Kidney (tissue), 14 donors: Measurements from ENCODE around the gene CEMP1. TPM values are rescaled to one million over a fixed set of nuclear protein-coding genes. Genes with fewer than 3 reads are reported as not detected.

Source experiments
- DNase-seq, 5 donors: peaks; one replicate each; pipeline ENCODE4 v3.0.0-alpha.2; 2013 to 2020
- FAIRE-seq: peaks from 2 replicates; lab custom pipeline; 2012; peaks lifted over from hg19 to GRCh38; lab: Jason Lieb, UNC
- H3K27ac ChIP-seq, 2 donors: one replicate each; pipeline ENCODE4 v1.7.0; 2013; ENCODE audit warnings: low read depth in 2 of 2, low read length in 2 of 2, inconsistent platforms in 1 of 2
- H3K27me3 ChIP-seq: one replicate; pipeline ENCODE4 v1.7.1; 2013; ENCODE audit warnings: low read length, inconsistent platforms; ENCODE audit not compliant: control insufficient read depth, insufficient read depth
- H3K36me3 ChIP-seq, 3 donors: one replicate each; pipeline versions ENCODE4 v1.7.0 to v1.7.1; 2013; ENCODE audit warnings: low read length in 3 of 3, control low read depth in 1 of 3, inconsistent platforms in 1 of 3; ENCODE audit not compliant: insufficient read depth in 3 of 3, control insufficient read depth in 2 of 3
- H3K4me1 ChIP-seq, 3 donors: one replicate each; pipeline versions ENCODE4 v1.7.0 to v1.7.1; 2013; ENCODE audit warnings: low read length in 3 of 3, inconsistent platforms in 1 of 3, low read depth in 1 of 3; ENCODE audit not compliant: control insufficient read depth in 2 of 3, insufficient read depth in 2 of 3
- H3K4me3 ChIP-seq, 3 donors: one replicate each; pipeline versions ENCODE4 v1.7.0 to v1.8.1; 2013; ENCODE audit warnings: low read length in 3 of 3, control low read depth in 1 of 3, inconsistent platforms in 1 of 3
- H3K9ac ChIP-seq, 3 donors: one replicate each; pipeline versions ENCODE4 v1.7.0 to v1.7.1; 2013; ENCODE audit warnings: low read length in 3 of 3, control low read depth in 1 of 3, inconsistent platforms in 1 of 3
- H3K9me3 ChIP-seq, 3 donors: one replicate each; pipeline versions ENCODE4 v1.7.0 to v1.7.1; 2013; ENCODE audit warnings: low read length in 3 of 3, control low read depth in 1 of 3, inconsistent platforms in 1 of 3; ENCODE audit not compliant: control insufficient read depth in 2 of 3, insufficient read depth in 1 of 3
- intact Hi-C: fragments of 100-400 bp; cut with DNase I; formaldehyde crosslinking; loops from one replicate; pipeline ENCODE4 v1.11.1; 2022
- polyA plus RNA-seq: library from polyadenylated mRNA; stranded (reverse); fragments of 350-450 nt; fragmentation: Illumina TruSeq; extraction: RNeasy Lipid Tissue Mini Kit (QIAGEN cat#74804); gene quantifications from one replicate; pipeline ENCODE4 v1.2.3, GENCODE V29; 2014; ENCODE audit warnings: low read depth, low replicate concordance; ENCODE audit not compliant: insufficient read depth
- total RNA-seq: library from RNA; stranded (reverse); fragmentation: NEBNext Ultra II Directional; extraction: Animal tissue kit (Norgen Biotek cat#: 25700); gene quantifications from one replicate; pipeline ENCODE4 v1.2.1, GENCODE V29; 2021
- TF ChIP-seq, protein P1 (sequence below): IDR thresholded peaks from 3 replicates; pipeline ENCODE4 v1.5.1; 2012; ENCODE audit warnings: mild to moderate bottlenecking, moderate library complexity, borderline replicate concordance; ENCODE audit not compliant: insufficient read depth; ENCODE audit errors: extremely low read depth
- donor health status: control.
- donor health status: control.
- donor health status: control.
- donor health status: control.
- donor health status: control.
- donor health status: DM: yes; HTN: yes; CAD: no.
- donor health status: Normal renal cell carcinoma (clear cell type).

The CEMP1 gene
- total and polyA plus RNA-seq, 2 donors from 2014 or later: 0.54 TPM; not detected in 1

GRCh38 chr16:2484898-2485508, 46.2 kb downstream of the CEMP1 start:
- Histone ChIP-seq H3K4me3 (no peak overlapping the region), H3K27me3 (no peaks in the 10 kb centered on the region), H3K36me3 (peaks cover 0 to 3% (median 0%) of the 10 kb centered on the region in 3 donors), H3K27ac (peak overlapping the region in 1 of 2 donors; percentile 23), H3K9ac (no peak overlapping the region), H3K9me3 (no peaks in the 10 kb centered on the region), H3K4me1 (peaks cover 2 to 63% (median 16%) of the 10 kb centered on the region in 3 donors)
- TF ChIP-seq, protein P1, sequence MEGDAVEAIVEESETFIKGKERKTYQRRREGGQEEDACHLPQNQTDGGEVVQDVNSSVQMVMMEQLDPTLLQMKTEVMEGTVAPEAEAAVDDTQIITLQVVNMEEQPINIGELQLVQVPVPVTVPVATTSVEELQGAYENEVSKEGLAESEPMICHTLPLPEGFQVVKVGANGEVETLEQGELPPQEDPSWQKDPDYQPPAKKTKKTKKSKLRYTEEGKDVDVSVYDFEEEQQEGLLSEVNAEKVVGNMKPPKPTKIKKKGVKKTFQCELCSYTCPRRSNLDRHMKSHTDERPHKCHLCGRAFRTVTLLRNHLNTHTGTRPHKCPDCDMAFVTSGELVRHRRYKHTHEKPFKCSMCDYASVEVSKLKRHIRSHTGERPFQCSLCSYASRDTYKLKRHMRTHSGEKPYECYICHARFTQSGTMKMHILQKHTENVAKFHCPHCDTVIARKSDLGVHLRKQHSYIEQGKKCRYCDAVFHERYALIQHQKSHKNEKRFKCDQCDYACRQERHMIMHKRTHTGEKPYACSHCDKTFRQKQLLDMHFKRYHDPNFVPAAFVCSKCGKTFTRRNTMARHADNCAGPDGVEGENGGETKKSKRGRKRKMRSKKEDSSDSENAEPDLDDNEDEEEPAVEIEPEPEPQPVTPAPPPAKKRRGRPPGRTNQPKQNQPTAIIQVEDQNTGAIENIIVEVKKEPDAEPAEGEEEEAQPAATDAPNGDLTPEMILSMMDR: no peak
- DNase-seq (peak in 1 of 5 donors; percentile 45), FAIRE-seq (no peak)
- intact Hi-C loops: no loop called here

DNA sequence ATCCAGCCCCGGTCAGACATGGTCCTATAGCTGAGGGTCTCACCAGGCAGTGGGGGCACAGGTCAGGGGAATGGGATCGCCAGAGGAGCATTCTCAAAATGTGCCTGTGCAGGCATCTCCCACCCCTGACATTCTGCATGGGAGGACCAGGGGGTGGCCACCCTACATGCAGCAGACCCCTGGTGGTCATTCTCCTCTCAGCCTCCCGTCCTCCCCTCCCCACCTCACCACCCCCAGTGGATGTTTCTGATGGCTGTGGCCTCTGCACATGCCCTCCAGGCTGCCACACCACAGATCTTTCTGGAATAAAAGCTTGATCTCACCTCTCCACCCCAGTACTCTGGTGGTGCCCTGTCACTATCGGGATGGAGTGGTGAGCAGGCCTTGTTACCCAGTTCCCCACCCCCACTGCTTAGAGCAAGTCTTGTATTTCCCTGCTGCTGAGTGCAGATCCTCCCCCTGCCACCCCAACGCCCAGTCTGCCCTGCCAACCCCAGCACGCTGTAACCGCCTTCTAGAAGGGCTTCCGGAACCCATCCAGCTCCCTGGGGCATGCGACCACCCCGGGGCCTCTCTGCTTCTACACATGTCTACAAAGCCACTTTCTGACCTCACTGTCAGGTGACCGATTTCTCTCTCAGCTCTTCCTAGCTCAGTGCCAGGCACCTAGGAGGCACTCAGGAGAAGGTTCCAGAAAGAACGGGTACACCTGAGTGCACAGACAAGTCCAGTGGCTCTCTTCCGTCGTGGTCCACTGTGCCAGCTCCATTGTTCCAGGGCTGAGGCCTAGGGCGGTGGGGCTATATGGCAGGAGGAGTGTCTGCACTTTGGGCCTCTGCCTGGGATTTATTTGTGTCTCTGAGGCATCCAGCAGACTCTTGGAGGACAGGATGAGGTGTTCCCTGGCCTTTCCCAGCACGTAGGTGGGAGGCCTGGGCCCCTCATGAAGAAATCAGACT, 47.0 kb downstream of the CEMP1 start:
- peak overlapping the region in 1 of 3 donors; percentile 31 for H3K9ac ChIP-seq
- intact Hi-C loops: no loop called here
- no peak overlapping the region for H3K4me3 ChIP-seq
- no peak for FAIRE-seq
- DNase-seq: peak in 2 of 5 donors; percentile 41 to 73
- H3K9me3 ChIP-seq: no peaks in the 10 kb centered on the region
- peaks cover 2 to 57% (median 16%) of the 10 kb centered on the region in 3 donors for H3K4me1 ChIP-seq
- no peaks in the 10 kb centered on the region for H3K36me3 ChIP-seq
- H3K27me3 ChIP-seq: no peaks in the 10 kb centered on the region
- peak overlapping the region; percentile 3 to 32 for H3K27ac ChIP-seq
- TF ChIP-seq, protein P1: no peak

GRCh38 chr16:2482708-2483534, 48.3 kb downstream of the CEMP1 start:
- DNase-seq (peak in 4 of 5 donors; percentile 55 to 82 (median 70)), FAIRE-seq (no peak)
- Histone ChIP-seq H3K9me3 (no peaks in the 10 kb centered on the region), H3K9ac (peak overlapping the region in 2 of 3 donors; percentile 24 to 43), H3K4me1 (peaks cover 2 to 63% (median 20%) of the 10 kb centered on the region in 3 donors), H3K27me3 (no peaks in the 10 kb centered on the region), H3K36me3 (no peaks in the 10 kb centered on the region), H3K27ac (peak overlapping the region; percentile 75 to 78), H3K4me3 (peak overlapping the region in 1 of 3 donors; percentile 21)
- TF ChIP-seq, protein P1: no peak
- intact Hi-C loops: no loop called here
